ENCODE measurements around the gene GASK1A.

GASK1A gene

DNA sequence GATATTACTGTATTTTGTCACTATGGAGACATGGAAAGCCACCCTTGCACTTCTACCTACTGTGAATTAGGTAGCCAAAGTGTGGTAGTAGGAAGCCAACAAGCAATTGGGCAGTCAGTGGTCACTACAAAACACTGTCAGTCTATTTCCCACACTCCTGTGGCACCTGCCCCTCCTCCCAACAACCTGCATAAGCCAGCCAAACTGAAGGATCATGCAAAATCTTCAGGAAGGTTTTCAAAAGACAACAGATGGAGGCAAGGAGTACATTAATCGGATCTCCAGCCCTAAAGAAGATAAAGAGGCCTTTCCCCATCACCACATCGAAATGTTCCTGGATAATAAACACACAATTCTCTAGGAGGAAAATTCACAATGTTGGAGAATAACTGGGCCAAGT is 114.9 kb downstream of the GASK1A start:
- no peak for DNase-seq

DNA sequence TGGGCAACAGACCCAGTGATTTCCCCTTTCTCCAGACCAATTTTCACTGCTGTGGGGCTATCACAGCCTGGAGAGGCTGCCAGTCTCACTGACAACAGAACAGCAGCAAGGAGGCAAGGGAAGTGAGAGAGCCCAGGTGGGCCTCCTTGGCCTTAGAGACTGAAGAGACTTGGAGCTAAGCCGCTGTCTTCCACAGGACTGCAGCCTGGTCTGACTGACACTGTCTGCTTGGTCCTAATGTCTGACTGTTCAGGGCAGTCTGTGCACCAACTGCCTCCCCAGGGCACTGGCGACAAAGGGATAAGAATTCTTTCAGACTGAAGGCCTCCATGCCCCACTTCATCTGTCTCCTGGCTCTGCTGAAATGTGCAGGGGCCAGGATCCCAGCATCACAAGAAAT is 115.3 kb downstream of the GASK1A start:
- DNase-seq, result no peak

DNA sequence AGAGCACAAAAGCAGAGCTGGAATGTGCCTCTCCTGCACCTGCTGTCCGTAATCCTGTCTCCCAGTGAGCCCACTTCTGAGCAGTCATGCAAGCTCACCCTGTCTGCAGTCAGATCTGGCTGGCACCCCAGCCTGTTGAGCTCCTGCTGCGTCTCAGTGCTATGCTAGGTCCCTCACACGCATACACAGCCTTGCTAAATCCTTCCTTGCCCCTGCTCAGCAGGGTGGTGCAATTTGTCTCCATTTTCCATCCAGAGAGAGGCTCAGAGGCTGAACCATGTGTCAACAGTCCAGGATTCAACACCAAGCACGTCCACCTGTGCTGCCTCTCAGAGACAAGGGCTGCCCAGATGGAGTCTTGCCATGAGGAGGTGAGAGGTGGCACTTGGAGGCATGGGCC is 115.7 kb downstream of the GASK1A start:
- no peak for DNase-seq

DNA sequence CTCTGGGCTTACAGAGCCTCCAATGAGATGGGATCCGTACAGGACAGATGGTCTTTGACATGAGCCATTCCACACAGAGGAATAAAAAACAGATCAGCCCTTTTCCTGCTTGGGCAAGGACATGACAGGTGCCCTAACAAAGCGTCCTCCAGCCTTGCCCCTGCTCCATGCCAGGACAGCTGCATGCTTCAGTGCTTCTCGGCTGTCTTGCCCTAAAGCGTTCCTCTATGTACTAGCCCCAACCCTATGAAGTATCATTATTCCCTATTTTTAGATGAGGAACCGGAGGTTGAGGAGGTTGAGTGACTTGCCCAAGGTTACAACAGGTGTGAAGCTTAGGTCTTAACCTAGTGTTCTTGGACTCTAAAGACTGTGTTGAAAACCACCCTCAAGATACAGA is 116.3 kb downstream of the GASK1A start:
- DNase-seq, result no peak

DNA sequence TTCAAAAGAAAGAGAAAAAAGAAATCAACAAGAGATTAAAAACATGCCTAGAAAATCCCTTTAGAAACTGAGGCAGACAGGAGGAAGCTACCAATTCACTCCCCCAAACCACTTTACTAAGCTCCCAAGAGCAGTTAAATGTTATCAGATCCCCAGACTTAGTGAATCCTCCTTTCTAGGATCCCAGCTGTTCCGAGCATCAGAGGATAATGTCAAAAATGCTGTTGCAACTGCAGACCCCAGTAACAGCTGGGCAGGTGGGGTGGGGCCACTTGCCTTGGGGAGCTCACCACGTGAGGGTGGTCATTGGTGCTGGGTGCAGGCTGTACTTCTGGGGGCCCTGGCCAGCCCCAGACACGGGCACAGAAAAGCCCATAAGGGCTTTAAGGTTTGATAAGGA is 117.7 kb downstream of the GASK1A start:
- DNase-seq, result no peak

DNA sequence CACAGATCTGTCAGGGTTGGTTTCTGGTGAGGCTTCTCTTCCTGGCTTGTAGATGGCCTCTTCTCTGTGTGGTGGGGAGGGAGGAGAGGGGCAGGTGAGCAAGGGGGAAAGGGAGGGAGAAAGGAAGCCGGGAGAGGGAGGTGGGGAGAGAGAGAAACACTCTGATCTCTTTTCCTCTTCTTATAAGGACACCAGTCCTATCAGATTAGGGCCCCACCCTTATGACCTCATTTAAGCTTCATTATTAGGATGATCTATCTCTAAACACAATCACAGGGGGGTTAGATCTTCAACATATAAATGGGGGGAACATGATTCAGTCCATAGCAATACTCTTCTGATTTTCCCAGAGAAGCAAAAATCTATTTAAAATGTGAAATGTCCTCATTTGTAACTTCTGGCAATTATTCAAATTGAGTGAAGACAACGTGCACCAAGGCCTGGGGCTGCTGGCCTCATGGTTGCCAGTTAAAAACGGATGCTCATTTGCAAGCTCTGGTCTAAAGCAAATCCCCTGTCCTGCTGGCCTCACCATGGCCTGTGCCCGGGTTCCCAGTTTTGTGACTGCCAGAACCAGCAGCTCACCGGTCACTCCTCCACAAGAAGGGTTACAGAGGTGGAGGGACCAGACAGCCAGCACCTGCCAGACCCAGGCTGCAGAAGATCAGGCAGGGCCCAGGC is 118.4 kb downstream of the GASK1A start:
- DNase-seq, result no peak

DNA sequence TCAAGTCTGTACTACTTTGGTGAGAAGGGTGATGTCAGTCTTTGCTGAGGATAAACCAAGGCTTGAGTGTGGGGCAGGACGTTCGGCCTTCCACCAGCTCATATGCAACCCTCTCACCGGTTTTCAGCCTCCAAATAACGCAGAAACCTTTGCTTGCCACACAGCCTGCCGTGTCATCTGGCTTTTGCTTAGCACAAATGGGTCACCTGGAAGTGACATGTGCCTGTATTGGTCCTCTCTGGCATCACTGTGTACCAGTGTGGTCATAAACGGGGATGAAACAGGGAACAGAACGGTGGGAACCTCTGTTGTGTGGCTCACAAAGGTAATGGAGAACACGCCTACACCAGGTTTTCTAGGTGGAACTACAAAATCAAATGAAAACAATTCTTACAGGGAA is 119.7 kb downstream of the GASK1A start:
- no peak for DNase-seq

DNA sequence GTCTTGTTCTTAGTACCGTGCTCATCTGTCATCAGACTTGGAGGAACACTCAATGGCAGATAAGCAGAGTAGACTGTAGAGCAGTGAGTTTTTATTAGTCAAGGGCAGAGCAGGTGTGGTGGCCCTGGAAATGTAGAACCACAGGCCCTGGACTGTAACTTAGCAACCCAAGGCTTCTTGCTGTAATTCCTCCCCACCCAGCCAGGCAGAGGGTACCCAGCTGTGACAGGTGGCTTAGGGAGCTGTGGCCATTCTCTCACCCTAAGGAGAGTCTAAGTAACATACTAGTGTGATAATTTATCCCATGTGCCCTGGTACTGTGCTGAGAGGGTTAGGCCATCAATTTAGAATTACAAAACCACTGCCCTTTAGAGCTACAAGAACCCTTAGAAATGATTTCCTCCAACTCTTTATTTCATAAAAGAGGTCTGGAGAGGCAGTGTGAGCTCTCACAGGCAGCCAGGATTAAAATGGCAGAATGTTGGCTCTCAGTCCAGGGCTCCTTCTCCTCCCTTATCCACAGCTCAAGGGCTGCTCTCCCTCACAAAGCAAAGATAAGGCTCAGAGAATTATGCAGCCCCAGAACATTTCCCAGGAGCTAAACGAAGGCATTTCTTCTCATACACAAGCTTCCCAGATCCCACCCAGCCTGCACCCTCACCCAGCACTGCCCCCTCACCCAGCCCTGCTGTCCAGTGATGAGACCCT is 123.8 kb downstream of the GASK1A start:
- DNase-seq, result no peak

DNA sequence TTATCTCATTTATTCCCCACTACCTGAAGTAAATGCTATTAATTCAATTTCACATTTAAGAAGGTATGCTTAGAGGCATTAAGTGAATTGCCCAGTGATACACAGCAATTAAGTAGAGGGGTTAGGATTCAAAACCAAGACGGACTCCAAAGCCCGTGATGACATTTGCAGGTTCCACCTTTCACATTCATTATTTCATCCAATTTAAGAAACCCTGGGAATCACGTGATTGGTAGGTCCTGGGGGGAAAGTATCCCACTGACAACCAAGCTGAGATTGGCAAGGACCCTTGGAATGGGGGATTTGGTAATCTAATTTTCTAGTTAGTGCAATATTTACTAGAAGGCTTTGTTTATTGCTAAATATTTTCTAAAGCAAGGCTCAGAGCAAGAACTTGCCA is 124.9 kb downstream of the GASK1A start:
- DNase-seq, result no peak

DNA sequence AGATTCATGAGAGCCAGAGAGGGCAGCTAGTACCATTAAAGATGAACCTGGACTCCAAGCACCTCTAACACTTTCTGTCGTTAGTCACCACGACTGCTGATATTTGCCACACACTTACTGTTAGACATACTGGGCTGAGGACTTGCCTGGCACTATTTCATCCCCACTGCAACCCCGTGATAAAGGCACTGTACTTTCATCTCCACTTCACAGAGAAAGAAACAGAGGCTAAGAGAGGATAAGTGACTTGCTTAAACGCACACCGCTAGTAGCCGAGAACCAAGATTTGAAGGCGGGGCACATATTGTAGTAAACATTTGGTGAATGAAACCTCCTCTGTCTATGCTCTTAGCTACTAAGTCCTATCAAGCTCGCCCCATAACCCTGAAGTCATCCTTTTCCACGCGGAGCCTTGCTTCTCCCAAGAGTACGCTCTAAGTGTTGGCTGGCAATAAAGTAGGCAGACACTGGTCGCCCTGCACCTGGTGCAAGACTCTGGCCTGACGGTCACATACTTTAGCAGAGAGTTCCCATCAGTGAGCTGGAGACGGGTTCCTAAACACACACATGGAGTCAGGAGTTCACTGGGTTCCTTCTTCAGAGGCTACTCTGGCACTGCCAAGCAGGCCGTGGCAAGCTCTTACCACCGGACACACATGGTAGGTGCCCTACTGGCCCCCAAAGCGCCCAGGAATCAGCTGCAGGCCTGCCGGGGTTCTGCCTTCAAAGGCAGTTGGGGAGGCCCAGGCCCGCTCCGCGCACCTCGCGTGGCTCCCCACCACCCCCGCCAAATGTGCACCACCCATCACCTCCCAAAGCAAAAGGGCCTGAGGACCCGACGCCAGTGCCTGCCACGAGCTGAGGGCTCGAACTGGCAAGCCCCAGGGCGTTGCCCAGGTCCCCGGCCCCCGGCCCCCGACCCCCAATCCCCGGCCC is 125.8 kb downstream of the GASK1A start:
- DNase-seq, result no peak

DNA sequence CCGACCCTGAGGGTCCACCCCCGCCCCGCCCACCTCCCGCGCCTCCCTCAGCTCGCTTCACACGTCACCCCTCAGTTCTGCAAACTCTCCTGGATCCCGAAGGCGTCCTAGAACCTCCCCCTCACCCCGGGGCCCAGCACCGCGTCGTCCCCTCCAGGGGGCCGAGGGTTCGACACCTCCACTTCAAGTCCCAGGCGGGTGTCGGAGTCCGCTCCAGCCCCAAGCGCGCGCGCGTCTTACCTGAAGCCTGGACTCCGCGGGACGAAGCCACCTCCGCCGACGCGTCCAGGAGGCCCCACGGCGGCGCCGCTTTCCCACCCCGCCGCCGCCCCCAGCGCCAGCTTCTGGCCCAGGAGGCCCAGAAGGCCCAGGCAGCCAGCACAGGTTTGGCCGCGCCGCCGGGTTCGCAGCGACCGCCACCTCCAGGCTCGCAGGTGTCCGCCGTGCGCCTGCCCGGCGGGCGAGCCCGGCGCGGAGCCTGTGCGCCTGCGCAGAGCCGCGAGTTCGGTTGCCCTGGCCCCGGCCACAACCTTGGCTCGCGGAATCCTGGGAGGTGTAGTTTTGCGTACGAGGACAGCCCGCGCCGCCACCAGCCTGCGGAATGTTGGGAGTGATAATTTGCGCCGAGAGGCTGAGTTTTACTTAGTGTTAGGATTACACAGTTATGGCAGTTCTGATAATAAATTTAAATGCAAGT is 126.6 kb downstream of the GASK1A start, which contains the start of gene POMGNT2:
Gene POMGNT2, minus strand, starts transcription at position 484 of the 697 bp plus-strand sequence. CDS start 24,648 bp downstream, outside the sequence.
- DNase-seq, result peak; percentile 91

DNA sequence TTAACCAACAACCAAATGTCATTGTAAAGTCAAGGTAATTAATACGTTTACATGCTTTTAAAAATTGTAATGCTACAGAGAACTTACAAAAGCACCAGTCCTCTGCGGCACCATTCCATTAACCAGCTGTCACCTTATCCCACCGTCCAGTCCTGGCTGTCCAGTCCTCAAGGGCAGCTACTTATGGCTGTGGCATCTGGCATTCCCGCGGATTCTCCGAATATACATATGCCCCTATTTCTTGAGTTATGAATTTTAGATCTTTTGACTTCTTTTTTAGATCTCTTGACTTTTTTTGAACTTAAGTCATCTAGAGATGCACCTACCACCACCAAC is 127.2 kb downstream of the GASK1A start:
- no peak for DNase-seq

All from CD4-positive, alpha-beta T cell treated with Interleukin-10 for 1 hour (primary cell).